Thoracic aorta (tissue), 2 donors: ENCODE data around the gene RAI2. TPM values are rescaled to one million over a fixed set of nuclear protein-coding genes. Genes with fewer than 3 reads are reported as not detected.

Experiments
- ATAC-seq: fragments of 150-250 bp; one replicate; pipeline ENCODE4 v1.8.0; 2017; ENCODE audit warnings: low read depth; ENCODE audit not compliant: insufficient number of reproducible peaks, low FRiP score
- DNase-seq: peaks from one replicate; pipeline ENCODE4 v3.0.0-alpha.2; 2020; ENCODE audit warnings: low spot score
- H3K27ac ChIP-seq, 2 donors: fragments of 200-600 bp; sonication (generic); 1 replicate in 1 of 2; 2 replicates in 1 of 2; pipeline ENCODE4 v1.5.1; 2016; ENCODE audit warnings: mild to moderate bottlenecking in 2 of 2, moderate library complexity in 2 of 2
- H3K27me3 ChIP-seq: fragments of 200-600 bp; sonication (generic); replicated peaks from 2 replicates; pipeline ENCODE4 v1.6.0; 2016; ENCODE audit warnings: mild to moderate bottlenecking; ENCODE audit not compliant: insufficient read depth
- H3K36me3 ChIP-seq: fragments of 200-600 bp; sonication (generic); one replicate; pipeline ENCODE4 v1.5.1; 2016
- H3K4me1 ChIP-seq, 2 donors: fragments of 200-600 bp; sonication (generic); 1 replicate in 1 of 2; 2 replicates in 1 of 2; pipeline versions ENCODE4 v1.5.1 to v1.6.0; 2016; ENCODE audit warnings: low read depth in 2 of 2, mild to moderate bottlenecking in 1 of 2; ENCODE audit not compliant: control insufficient read depth in 1 of 2
- H3K4me3 ChIP-seq: fragments of 200-600 bp; sonication (generic); 2 replicates; pipeline ENCODE4 v1.5.1; 2016; ENCODE audit warnings: mild to moderate bottlenecking
- H3K9me3 ChIP-seq: fragments of 200-600 bp; sonication (generic); 2 replicates; pipeline ENCODE4 v1.5.1; 2016
- CTCF ChIP-seq: fragments of 200-600 bp; sonication (generic); IDR thresholded peaks from one replicate; pipeline ENCODE4 v1.5.1; 2019; ENCODE audit warnings: antibody characterized with exemption
- total RNA-seq, 2 donors: library from RNA; depleted of rRNA; stranded (reverse); fragments of >200 nt; gene quantifications; one replicate each; pipeline versions ENCODE4 v1.1.0 to v1.2.3, GENCODE V29; 2016

RAI2 gene
- total RNA-seq, 2 donors from 2014 or later, result 15.9 to 21.5 TPM

- TF ChIP-seq CTCF, result no peak
- Histone ChIP-seq H3K9me3 (no peaks in the 10 kb centered on the region), H3K27me3 (no peaks in the 10 kb centered on the region), H3K27ac (no peak overlapping the region), H3K36me3 (no peaks in the 10 kb centered on the region), H3K4me1 (peaks cover 3 to 27% of the 10 kb centered on the region in 2 donors), H3K4me3 (no peak overlapping the region)
- ATAC-seq (no peak), DNase-seq (no peak)
Measured at GRCh38 chrX:17822351-17822750, 38.7 kb downstream of the RAI2 start.

GRCh38 chrX:17820100-17820499 is 41.0 kb downstream of the RAI2 start:
- ATAC-seq, result no peak
- peaks cover 3 to 37% of the 10 kb centered on the region in 2 donors for H3K4me1 ChIP-seq
- H3K4me3 ChIP-seq, result no peak overlapping the region
- H3K9me3 ChIP-seq, result no peaks in the 10 kb centered on the region
- no peak for TF ChIP-seq CTCF
- no peak overlapping the region for H3K27ac ChIP-seq
- no peak for DNase-seq
- no peaks in the 10 kb centered on the region for H3K36me3 ChIP-seq
- no peaks in the 10 kb centered on the region for H3K27me3 ChIP-seq

- peak overlapping the region in 1 of 2 donors; percentile 49 for H3K27ac ChIP-seq
- H3K4me1 ChIP-seq, result peaks cover 3 to 48% of the 10 kb centered on the region in 2 donors
- no peaks in the 10 kb centered on the region for H3K9me3 ChIP-seq
Measured at GRCh38 chrX:17818726-17819125, 42.4 kb downstream of the RAI2 start.

GRCh38 chrX:17817251-17817650 is 43.8 kb downstream of the RAI2 start:
- DNase-seq (no peak), ATAC-seq (no peak)
- TF ChIP-seq CTCF, result no peak
- Histone ChIP-seq H3K27me3 (no peaks in the 10 kb centered on the region), H3K36me3 (no peaks in the 10 kb centered on the region), H3K9me3 (no peaks in the 10 kb centered on the region), H3K4me1 (peaks cover 3 to 50% of the 10 kb centered on the region in 2 donors), H3K4me3 (no peak overlapping the region), H3K27ac (peak overlapping the region in 1 of 2 donors; percentile 49)

More at GRCh38 chrX:17818726-17819125, 42.4 kb downstream of the RAI2 start:
- no peak for ATAC-seq
- H3K4me3 ChIP-seq, result no peak overlapping the region
- no peaks in the 10 kb centered on the region for H3K36me3 ChIP-seq
- H3K27me3 ChIP-seq, result no peaks in the 10 kb centered on the region
- no peak for DNase-seq
- no peak for TF ChIP-seq CTCF

GRCh38 chrX:17814557-17814956 is 46.5 kb downstream of the RAI2 start:
- Histone ChIP-seq H3K27me3 (no peaks in the 10 kb centered on the region), H3K4me3 (no peak overlapping the region), H3K9me3 (no peaks in the 10 kb centered on the region), H3K36me3 (no peaks in the 10 kb centered on the region), H3K27ac (no peak overlapping the region), H3K4me1 (peaks cover 0 to 40% of the 10 kb centered on the region in 2 donors)
- no peak for DNase-seq
- ATAC-seq, result no peak
- TF ChIP-seq CTCF, result no peak
